WI38 (cell line): ENCODE data around the gene SSX1.
"Not testable (repeated sequence)": the region's sequence is repeated elsewhere in the genome, so short reads cannot be mapped to it uniquely, and the experiment has no call there.

ENCODE experiments used
- H3K4me3 ChIP-seq: 2 replicates; pipeline ENCODE4 v1.5.1; 2011; ENCODE audit warnings: low read depth, mild to moderate bottlenecking, control low read depth, low read length
- CTCF ChIP-seq: IDR thresholded peaks from 2 replicates; pipeline ENCODE4 v1.5.1; 2012; ENCODE audit warnings: low read depth, mild to moderate bottlenecking, control low read depth, low read length

SSX1 gene

DNA sequence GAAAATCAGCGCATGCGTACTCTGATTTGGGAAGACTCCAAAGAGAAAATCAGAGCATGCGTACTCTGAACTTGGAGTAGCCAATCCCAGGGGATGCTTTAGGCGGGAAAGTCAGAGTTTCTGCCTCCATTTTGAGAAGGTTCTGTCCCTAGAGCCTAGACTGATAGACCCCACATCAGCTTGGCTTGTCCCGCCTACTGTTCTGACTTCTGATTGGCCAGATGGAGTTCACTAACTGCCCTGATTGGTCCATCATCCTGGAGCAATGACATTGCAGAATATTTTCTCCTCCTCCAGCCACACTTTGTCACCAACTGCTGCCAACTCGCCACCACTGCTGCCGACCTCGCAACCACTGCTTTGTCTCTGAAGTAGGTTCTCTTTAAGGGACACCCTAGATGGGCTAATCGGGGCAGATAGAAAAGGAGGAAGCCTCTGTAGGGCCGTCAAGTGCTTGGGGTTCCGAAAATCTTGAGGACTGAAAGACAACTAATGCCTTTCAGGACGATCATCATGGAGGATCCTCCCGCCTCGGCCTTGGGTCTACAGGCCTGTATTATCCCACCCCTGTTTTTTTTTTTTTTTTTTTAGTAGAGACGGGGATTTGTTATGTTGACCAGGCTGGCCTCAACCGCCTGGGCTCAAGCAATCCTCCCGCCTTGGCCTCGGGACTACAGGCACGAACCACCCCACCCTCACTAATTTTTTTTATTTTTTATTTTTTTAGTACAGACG, at the start of gene SSX1:
Gene SSX1 (plus strand): TSS at position 331 of the 735 bp plus-strand sequence. CDS start 1,850 bp downstream, outside the sequence.
- H3K4me3 ChIP-seq = not testable (repeated sequence)

- not testable (repeated sequence) for H3K4me3 ChIP-seq
Observed at GRCh38 chrX:48214341-48214740, 40.9 kb upstream of the SSX1 start.

DNA sequence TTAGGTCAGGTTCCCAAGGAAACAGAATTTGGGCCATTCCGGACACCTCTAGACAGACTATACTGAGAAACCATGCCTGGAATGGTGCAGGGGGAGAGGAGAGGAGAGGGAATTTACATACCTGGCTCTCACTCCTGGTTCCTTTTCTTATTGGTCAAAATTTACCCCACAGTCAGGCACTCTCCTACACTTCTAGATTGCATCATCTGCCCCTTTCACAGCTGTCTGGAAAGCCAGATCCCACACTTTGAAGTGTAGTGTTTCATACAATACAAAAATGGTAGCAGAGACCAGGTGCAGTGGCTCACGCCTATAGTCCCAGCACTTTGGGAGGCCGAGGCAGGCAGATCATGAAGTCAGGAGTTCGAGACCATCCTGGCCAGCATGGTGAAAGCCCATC, 31.0 kb upstream of the SSX1 start:
- H3K4me3 ChIP-seq = not testable (repeated sequence)

- not testable (repeated sequence) for H3K4me3 ChIP-seq
Observed at GRCh38 chrX:48252945-48253344, 2.2 kb upstream of the SSX1 start.

DNA sequence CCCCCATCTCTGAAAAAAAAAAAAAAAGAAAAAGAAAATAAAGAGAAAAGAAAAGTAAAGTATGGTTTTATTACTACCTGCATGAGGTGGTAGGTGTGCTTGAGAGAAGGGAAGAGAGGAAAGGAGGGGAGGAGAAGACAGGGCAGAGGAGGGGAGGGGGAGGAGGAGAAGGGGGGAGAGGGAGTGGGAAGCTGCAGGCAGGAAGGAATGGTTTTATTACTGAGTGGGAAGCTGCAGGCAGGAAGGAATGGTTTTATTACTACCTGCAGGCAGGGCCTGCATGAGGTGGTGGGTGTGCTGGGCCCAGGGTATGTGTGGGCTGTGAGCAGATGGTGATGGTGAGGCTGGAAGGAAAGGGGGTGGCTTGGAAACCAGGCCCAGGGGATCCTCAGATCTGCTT, 19.2 kb downstream of the SSX1 start:
- not testable (repeated sequence) for H3K4me3 ChIP-seq

GRCh38 chrX:48278958-48279357, 23.8 kb downstream of the SSX1 start:
- TF ChIP-seq CTCF = no peak

GRCh38 chrX:48280729-48281128, 25.5 kb downstream of the SSX1 start:
- H3K4me3 ChIP-seq = not testable (repeated sequence)

More at GRCh38 chrX:48278958-48279357, 23.8 kb downstream of the SSX1 start:
- H3K4me3 ChIP-seq = no peak overlapping the region

- no peak for TF ChIP-seq CTCF
Observed at GRCh38 chrX:48306175-48306574, 51.0 kb downstream of the SSX1 start.

DNA sequence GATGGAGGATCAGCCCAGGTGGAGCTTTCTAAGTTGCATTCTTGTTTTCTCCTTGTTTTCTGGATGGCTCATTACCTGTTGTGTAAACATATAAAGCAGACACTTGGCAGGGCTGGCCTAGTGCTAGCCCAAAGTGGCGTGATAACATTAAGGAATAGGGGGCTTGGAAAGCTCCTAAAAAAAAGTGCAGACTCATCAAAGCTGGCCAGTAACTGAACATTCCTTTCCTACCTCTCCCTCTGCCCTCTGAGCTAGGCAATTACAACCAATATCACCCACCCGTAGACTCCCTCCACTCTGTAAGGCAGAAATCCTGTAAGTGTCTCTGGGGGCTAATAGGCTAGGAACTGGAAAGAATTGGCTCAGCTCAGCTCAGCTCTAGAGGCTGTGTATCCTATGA, 58.8 kb downstream of the SSX1 start:
- H3K4me3 ChIP-seq = not testable (repeated sequence)

More at GRCh38 chrX:48306175-48306574, 51.0 kb downstream of the SSX1 start:
- H3K4me3 ChIP-seq = no peak overlapping the region
